ENCODE measurements around the gene ABCC1.

- no peak for TF ChIP-seq CTCF (optimal IDR thresholded peaks at IDR 0.05 in 1 of 3, IDR thresholded peaks at IDR 0.05 in 1 of 3, conservative IDR thresholded peaks at IDR 0.05 in 1 of 3; ENCODE audit: extremely low read depth in 1 of 3, insufficient read depth in 2 of 3, low read length in 3 of 3)
- no peak for TF ChIP-seq EZH2 (IDR thresholded peaks at IDR 0.05; ENCODE audit: low read length)
Measured at GRCh38 chr16:16090238-16090637, 140.8 kb downstream of the ABCC1 start.
